Measurements from ENCODE around the gene NOC4L. TPM values are rescaled to one million over a fixed set of nuclear protein-coding genes. Genes with fewer than 3 reads are reported as not detected.

Gene NOC4L
- polyA plus RNA-seq, 1 donor (not counting 4 experiments of a cell fraction or from before 2014, with no cell fraction given) = 3.7 TPM

GRCh38 chr12:132196038-132196872, 52.0 kb downstream of the NOC4L start:
- Histone ChIP-seq H3K9me3 (ENCODE audit: control insufficient read depth, low read depth, low read length) (peaks cover 9% of the 10 kb centered on the region), H3K9ac (ENCODE audit: control insufficient read depth, extremely low read depth, insufficient read depth, low read length) (no peak overlapping the region), H2AFZ (ENCODE audit: control insufficient read depth, low read length) (no peak overlapping the region), H3K36me3 (ENCODE audit: control insufficient read depth in 2 of 2, extremely low read depth in 1 of 2, insufficient read depth in 2 of 2, low read length in 2 of 2) (no peaks in the 10 kb centered on the region), H3K4me3 (ENCODE audit: control insufficient read depth in 2 of 3, extremely low read depth in 1 of 3, insufficient read depth in 2 of 3, low read depth in 1 of 3, low read length in 3 of 3) (no peak overlapping the region), H3K27ac (ENCODE audit: control insufficient read depth, insufficient read depth, low read length) (no peak overlapping the region), H3K27me3 (ENCODE audit: control insufficient read depth, extremely low read depth, insufficient read depth, low read length) (no peaks in the 10 kb centered on the region), H4K20me1 (ENCODE audit: control insufficient read depth, extremely low read depth, insufficient read depth, low read length) (no peaks in the 10 kb centered on the region), H3K4me2 (ENCODE audit: control insufficient read depth, extremely low read depth, insufficient read depth, low read depth, low read length) (no peak overlapping the region), H3K4me1 (ENCODE audit: control insufficient read depth, extremely low read depth, insufficient read depth, low read length) (no peaks in the 10 kb centered on the region), H3K79me2 (ENCODE audit: control insufficient read depth, insufficient read depth, low read length) (no peaks in the 10 kb centered on the region), H3K9me1 (ENCODE audit: control insufficient read depth, extremely low read depth, insufficient read depth, low read length) (no peaks in the 10 kb centered on the region)
- TF ChIP-seq CTCF (optimal IDR thresholded peaks at IDR 0.05 in 1 of 3, IDR thresholded peaks at IDR 0.05 in 1 of 3, conservative IDR thresholded peaks at IDR 0.05 in 1 of 3; ENCODE audit: extremely low read depth in 1 of 3, insufficient read depth in 2 of 3, low read length in 3 of 3) (no peak), EZH2 (IDR thresholded peaks at IDR 0.05; ENCODE audit: low read length) (no peak)
- dilution Hi-C loops (cut with MboI; ENCODE audit: extremely low pct_ligation_motif_present, low sequenced_read_pairs) = no loop called here
- FAIRE-seq = no peak
- DNase-seq (ENCODE audit: low read depth, low spot score) = no peak

GRCh38 chr12:132196873-132197390, 52.7 kb downstream of the NOC4L start:
- dilution Hi-C loops (cut with MboI; ENCODE audit: extremely low pct_ligation_motif_present, low sequenced_read_pairs) = no loop called here

More at GRCh38 chr12:132196873-132197390, 52.7 kb downstream of the NOC4L start:
- DNase-seq (ENCODE audit: low read depth, low spot score) (no peak), FAIRE-seq (no peak)
- TF ChIP-seq CTCF (optimal IDR thresholded peaks at IDR 0.05 in 1 of 3, IDR thresholded peaks at IDR 0.05 in 1 of 3, conservative IDR thresholded peaks at IDR 0.05 in 1 of 3; ENCODE audit: extremely low read depth in 1 of 3, insufficient read depth in 2 of 3, low read length in 3 of 3) = no peak
- no peak for TF ChIP-seq EZH2 (IDR thresholded peaks at IDR 0.05; ENCODE audit: low read length)
- Histone ChIP-seq H3K27me3 (ENCODE audit: control insufficient read depth, extremely low read depth, insufficient read depth, low read length) (peaks cover under 1% of the 10 kb centered on the region), H2AFZ (ENCODE audit: control insufficient read depth, low read length) (no peak overlapping the region), H3K27ac (ENCODE audit: control insufficient read depth, insufficient read depth, low read length) (no peak overlapping the region), H3K36me3 (ENCODE audit: control insufficient read depth in 2 of 2, extremely low read depth in 1 of 2, insufficient read depth in 2 of 2, low read length in 2 of 2) (no peaks in the 10 kb centered on the region), H3K9me3 (ENCODE audit: control insufficient read depth, low read depth, low read length) (peaks cover 9% of the 10 kb centered on the region), H3K4me1 (ENCODE audit: control insufficient read depth, extremely low read depth, insufficient read depth, low read length) (no peaks in the 10 kb centered on the region), H3K9me1 (ENCODE audit: control insufficient read depth, extremely low read depth, insufficient read depth, low read length) (no peaks in the 10 kb centered on the region), H3K9ac (ENCODE audit: control insufficient read depth, extremely low read depth, insufficient read depth, low read length) (no peak overlapping the region), H3K4me2 (ENCODE audit: control insufficient read depth, extremely low read depth, insufficient read depth, low read depth, low read length) (no peak overlapping the region), H3K4me3 (ENCODE audit: control insufficient read depth in 2 of 3, extremely low read depth in 1 of 3, insufficient read depth in 2 of 3, low read depth in 1 of 3, low read length in 3 of 3) (no peak overlapping the region), H4K20me1 (ENCODE audit: control insufficient read depth, extremely low read depth, insufficient read depth, low read length) (no peaks in the 10 kb centered on the region), H3K79me2 (ENCODE audit: control insufficient read depth, insufficient read depth, low read length) (no peaks in the 10 kb centered on the region)

All from keratinocyte (primary cell).